Measurements from ENCODE around the gene NSUN7.

DNA sequence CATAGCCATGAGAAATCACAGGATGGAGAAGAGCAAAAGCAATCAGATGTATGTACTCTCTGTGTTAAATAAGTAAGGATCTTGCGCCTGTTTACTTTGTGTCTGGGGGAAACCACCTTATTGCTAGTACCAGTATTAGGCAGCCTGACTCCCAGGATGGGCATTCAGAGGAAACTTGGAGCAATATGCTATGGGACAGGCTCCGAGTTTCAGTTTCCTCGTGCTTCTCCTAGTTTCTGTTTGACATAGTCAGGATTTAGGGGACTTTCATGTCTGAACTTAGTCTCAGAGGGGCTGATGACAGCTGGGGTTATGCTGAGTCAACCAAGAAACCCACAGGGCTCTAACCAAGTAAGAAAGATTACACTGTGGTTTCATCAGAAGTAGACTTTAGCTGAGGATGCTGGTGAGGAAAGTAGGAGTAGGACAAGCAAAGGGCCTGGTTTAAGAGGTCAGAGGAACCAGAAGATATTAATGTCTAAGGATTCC, 13.5 kb downstream of the NSUN7 start:
- TF ChIP-seq GATA3 (IDR thresholded peaks at IDR 0.05; ENCODE audit: low read depth, low read length) (no peak), GATA2 (IDR thresholded peaks at IDR 0.05; ENCODE audit: low read depth, low read length) (no peak)
